GM12873 (cell line): Measurements from ENCODE around the gene LY6G6C.

Experiments used
- TF ChIP-seq, protein P1 (sequence below): IDR thresholded peaks from 2 replicates; pipeline ENCODE4 v1.5.1; 2012; ENCODE audit warnings: low read depth, mild to moderate bottlenecking, moderate library complexity, low read length, control low read depth; ENCODE audit not compliant: insufficient read depth; ENCODE audit errors: missing control alignments

LY6G6C gene

DNA sequence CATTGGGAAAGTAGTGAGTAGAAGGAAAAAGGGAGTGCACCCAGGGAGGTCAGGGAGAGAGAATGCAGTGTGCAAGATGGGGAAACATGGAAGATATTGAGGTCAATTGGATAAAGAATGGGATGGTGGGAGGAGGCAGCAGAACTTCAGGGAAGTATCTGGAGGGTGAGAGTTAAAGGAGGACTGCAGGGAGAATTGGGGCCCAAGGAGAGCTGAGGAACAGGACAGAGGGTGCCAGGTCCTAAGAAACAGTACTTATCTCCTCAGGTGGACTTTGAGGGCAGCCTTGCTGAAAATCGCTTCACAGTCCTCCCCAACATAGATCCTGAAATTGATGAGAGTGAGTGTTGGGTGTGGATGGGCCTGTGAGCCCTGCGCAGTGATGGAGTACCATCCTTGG lies 36.7 kb upstream of the LY6G6C start:
- TF ChIP-seq, protein P1, sequence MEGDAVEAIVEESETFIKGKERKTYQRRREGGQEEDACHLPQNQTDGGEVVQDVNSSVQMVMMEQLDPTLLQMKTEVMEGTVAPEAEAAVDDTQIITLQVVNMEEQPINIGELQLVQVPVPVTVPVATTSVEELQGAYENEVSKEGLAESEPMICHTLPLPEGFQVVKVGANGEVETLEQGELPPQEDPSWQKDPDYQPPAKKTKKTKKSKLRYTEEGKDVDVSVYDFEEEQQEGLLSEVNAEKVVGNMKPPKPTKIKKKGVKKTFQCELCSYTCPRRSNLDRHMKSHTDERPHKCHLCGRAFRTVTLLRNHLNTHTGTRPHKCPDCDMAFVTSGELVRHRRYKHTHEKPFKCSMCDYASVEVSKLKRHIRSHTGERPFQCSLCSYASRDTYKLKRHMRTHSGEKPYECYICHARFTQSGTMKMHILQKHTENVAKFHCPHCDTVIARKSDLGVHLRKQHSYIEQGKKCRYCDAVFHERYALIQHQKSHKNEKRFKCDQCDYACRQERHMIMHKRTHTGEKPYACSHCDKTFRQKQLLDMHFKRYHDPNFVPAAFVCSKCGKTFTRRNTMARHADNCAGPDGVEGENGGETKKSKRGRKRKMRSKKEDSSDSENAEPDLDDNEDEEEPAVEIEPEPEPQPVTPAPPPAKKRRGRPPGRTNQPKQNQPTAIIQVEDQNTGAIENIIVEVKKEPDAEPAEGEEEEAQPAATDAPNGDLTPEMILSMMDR: no peak

DNA sequence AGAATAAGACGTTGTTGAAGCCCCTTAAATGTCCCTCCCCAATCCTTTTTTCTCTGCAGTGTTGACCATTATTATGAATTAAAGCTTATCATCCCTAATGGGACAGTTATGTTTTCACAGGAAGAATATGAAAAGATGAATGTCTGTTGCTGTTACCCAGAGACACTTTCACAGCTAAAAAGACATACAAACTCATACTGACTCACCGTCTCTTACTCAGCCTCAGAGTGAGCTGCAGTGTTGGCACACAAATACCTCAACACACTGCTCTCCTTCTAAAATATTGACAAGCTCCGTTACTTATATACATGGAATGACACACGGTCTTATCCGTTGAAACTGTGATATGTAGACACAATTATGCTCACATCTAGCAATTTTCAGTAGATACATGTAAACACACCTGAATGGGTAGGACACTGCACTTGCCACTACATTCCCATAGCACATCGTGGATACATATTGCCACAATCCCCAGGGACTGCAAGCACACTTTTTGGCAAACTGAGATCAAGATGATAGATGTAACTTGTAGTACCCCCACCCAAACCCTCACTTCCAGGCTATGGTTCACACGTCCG lies 31.3 kb upstream of the LY6G6C start:
- TF ChIP-seq, protein P1: no peak

DNA sequence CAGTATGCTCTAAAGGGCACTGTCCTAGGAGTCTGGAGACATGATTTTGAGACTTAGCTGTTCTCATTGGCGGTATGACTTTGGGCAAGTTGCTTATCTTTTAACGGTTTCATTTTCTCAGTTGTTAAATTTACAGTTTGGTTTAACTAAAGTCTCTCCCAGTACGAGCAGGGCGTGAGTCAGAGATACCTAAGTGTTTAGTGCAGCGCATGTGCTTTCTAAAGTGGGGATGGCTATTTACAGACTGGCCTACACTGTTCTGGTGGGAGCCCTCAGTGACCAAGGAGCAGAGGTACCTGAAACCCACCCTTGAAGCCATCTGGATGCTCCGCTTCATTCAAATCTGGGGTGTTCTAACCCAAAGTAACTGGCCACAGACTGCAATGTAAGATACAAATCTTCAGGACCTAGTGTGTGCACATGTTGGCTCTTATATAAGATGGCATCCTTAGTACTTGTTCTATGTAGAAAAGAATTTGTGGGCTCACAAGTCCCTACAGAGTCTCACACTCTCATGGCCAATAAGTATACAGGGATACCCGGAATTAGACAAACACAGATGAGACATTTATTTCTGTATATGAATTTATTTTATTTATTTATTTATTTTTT lies 29.0 kb upstream of the LY6G6C start:
- TF ChIP-seq, protein P1: no peak

DNA sequence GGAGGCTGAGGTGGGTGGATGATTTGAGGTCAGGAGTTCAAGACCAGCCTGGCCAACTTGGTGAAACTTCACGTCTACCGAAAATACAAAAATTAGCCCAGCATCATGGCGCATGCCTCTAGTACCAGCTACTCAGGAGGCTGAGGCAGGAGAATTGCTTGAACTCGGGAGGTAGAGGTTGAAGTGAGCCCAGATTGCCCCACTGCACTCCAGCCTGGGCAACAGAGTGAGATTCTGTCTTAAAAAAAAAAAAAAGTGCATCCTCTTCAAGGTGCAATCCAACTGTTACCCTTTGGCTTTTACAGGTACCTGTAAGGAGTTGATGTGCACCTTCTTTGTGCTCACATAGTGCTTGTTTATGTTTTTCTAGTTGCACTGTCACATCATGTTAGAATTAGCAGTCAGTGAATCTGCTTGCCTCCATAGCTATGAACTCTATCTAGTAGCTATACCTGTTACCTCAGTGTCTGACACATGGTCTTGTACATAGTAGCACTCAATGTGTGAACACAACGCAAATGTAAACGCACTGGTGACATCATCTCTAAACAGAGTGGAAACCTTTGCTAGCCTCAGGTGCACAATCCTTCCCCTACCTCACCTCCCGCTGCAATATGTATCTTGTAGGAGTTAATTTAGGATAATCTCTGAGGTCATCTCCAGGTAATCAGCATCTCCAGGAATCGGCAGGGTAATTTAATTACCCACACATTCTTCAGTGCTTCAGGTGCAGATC lies 27.9 kb upstream of the LY6G6C start:
- TF ChIP-seq, protein P1: no peak

DNA sequence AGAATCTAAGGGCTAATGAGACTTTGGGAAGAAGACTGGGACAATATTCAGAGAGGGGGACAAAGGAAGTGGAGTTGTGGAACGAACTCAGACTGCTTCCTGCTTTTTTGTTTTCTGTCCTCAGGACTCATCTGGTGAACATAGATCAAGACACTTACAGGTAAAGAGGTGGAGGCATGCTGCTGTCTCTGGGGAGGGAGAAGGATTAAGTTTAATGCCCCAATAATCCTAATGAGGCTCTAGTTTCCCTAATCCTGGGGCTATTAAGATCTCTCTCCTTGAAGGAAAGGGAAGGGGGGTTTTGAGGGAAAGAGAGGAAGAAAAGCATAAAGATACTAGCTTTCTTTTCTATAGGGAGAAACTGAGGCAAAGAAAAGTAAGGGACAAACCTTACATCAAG lies 22.9 kb upstream of the LY6G6C start:
- TF ChIP-seq, protein P1: no peak

DNA sequence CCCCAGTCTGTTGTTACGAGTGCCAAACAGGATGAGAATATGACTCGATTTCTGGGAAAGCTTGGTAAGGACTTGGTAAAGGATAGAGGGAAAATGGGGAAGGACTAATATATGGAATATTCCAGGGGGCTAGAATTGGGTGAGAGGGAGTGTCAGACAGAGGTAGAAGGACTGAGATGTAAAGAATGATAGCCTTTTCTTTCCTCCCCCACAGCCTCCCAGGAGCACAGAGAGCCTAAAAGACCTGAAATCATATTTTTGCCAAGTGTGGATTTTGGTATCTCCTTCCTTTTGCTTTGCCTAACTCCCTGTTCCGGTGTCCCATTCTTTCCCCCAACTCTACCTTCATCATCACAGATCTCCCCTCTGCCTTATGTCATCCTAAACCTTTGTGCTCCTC lies 21.3 kb upstream of the LY6G6C start:
- TF ChIP-seq, protein P1: no peak

DNA sequence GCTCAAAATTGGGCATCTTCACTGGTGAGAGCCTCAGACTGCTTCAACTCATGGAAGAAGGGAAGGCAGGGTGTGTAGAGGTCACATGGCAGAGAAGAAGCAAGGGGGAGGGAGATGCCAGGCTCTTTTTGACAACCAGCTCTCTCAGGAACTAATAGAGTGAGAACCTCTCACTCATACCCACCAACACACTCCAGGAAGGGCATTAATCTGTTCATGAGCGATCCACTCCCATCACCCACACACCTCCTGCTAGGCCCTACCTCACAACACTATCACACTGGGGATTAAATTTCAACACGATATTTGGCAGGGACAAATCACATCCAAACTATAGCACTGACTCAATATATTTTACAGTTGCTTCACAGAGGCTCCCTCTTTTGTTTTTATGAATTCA lies 20.3 kb upstream of the LY6G6C start:
- TF ChIP-seq, protein P1: no peak
